Peyer's patch (tissue), 4 donors: ENCODE data around the gene MCRIP2.

Experiments
- CTCF ChIP-seq, 6 experiments: fragments of 450-650 bp in 4 of 6; fragments of 200-600 bp in 2 of 6; sonication (generic) in 1 of 6; IDR thresholded peaks; one replicate each; pipeline ENCODE4 v1.5.1; 2017 to 2019; ENCODE audit warnings: antibody characterized with exemption in 6 of 6, mild to moderate bottlenecking in 3 of 6, moderate library complexity in 1 of 6
- POLR2A ChIP-seq, 2 donors: fragments of 450-650 bp; IDR thresholded peaks; one replicate each; pipeline ENCODE4 v1.5.1; 2017; ENCODE audit warnings: antibody characterized with exemption in 2 of 2, mild to moderate bottlenecking in 2 of 2, moderate library complexity in 2 of 2

- TF ChIP-seq CTCF (IDR thresholded peaks at IDR 0.05) (no peak), POLR2A (IDR thresholded peaks at IDR 0.05) (no peak)
Measured at GRCh38 chr16:629833-630248, 11.8 kb upstream of the MCRIP2 start.
